Glutamatergic neuron (in vitro differentiated cells): Measurements from ENCODE around the gene WFDC2. TPM values are rescaled to one million over a fixed set of nuclear protein-coding genes. Genes with fewer than 3 reads are reported as not detected.
A peak's percentile ranks its signal among the peaks of the same experiment; 100 is the strongest.

Experiments used
- DNase-seq: peaks from one replicate; pipeline ENCODE4 v3.0.0; 2022
- H3K27ac Mint-ChIP-seq: one replicate; pipeline ENCODE4 v1.8.0; 2020; ENCODE audit warnings: mild to moderate bottlenecking, mixed read lengths, inconsistent platforms; ENCODE audit not compliant: unreplicated experiment
- H3K27me3 Mint-ChIP-seq: one replicate; pipeline ENCODE4 v1.8.0; 2020; ENCODE audit warnings: mild to moderate bottlenecking, moderate library complexity, mixed read lengths, inconsistent platforms; ENCODE audit not compliant: unreplicated experiment
- H3K36me3 Mint-ChIP-seq: one replicate; pipeline ENCODE4 v1.8.0; 2020; ENCODE audit warnings: mild to moderate bottlenecking, mixed read lengths, inconsistent platforms; ENCODE audit not compliant: unreplicated experiment
- H3K4me1 Mint-ChIP-seq: one replicate; pipeline ENCODE4 v1.8.0; 2020; ENCODE audit warnings: mild to moderate bottlenecking, low read depth, mixed read lengths, inconsistent platforms; ENCODE audit not compliant: unreplicated experiment
- H3K4me3 Mint-ChIP-seq: one replicate; pipeline ENCODE4 v1.8.0; 2020; ENCODE audit warnings: mild to moderate bottlenecking, mixed read lengths, inconsistent platforms; ENCODE audit not compliant: unreplicated experiment
- H3K9me3 Mint-ChIP-seq: one replicate; pipeline ENCODE4 v1.8.0; 2020; ENCODE audit warnings: mild to moderate bottlenecking, moderate library complexity, mixed read lengths, inconsistent platforms; ENCODE audit not compliant: unreplicated experiment
- long read RNA-seq: library from polyadenylated mRNA; unstranded; transcript quantifications from one replicate; pipeline ENCODE4 v2.0.0, GENCODE V29; 2020; ENCODE audit not compliant: unreplicated experiment
- total RNA-seq: library from RNA; stranded (reverse); fragmentation: NEBNext Ultra II Directional; extraction: Animal tissue kit (Norgen Biotek cat#: 25700); gene quantifications from one replicate; pipeline ENCODE4 v1.2.1, GENCODE V29; 2021; ENCODE audit not compliant: unreplicated experiment
- TF ChIP-seq, protein P1 (sequence below): fragments of 200-600 bp; sonication (generic); IDR thresholded peaks from one replicate; pipeline ENCODE4 v1.5.0; 2021; ENCODE audit not compliant: partially characterized antibody, unreplicated experiment

The WFDC2 gene, protein sequence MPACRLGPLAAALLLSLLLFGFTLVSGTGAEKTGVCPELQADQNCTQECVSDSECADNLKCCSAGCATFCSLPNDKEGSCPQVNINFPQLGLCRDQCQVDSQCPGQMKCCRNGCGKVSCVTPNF
- 4.8 TPM for total RNA-seq
- long read RNA-seq, partial matches to known transcripts: 0 of 1 reads
- long read RNA-seq, other reads (novel, unspliced or antisense): 0 of 1 reads

DNA sequence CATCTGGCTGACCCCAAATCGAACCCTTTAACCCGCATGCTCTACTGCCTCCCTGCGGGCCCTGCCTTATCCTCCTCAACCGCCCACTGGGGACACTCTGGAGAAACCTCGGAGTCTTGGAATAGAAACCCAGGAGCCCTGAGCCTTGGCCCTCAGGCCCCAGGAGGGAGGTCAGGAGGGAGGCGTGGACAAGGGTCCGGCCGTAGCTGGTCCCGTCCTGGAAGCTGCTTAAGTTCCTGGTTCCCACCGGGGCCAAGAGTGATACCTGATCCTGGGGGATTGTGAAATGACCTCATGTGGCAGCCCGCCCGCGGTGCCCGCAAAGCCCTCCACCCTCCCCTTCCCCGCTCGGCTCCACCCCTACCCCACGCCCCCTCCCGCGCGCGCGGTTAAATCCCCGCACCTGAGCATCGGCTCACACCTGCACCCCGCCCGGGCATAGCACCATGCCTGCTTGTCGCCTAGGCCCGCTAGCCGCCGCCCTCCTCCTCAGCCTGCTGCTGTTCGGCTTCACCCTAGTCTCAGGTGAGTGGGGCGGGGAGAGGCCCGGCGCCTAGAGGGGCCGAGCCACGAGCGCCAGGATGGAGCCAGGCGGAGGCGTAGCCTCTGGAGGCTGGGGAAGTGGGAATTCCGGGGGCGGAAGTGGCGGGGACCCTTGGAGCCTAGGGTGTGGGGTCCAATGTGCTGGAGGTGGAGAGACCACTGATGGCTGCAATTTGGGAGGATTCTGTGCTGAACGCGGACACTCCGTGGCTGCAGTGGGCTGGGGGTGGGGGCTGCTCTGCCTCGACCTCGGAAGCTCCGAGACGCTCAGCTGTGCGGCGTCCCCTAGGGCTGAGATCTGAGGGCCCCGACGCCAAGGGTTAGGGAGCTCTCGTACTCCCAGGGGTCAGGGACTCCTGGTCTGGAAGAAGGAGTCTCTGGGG is at the start of gene WFDC2:
Gene WFDC2 (plus strand): TSS at position 418 of the 926 bp plus-strand sequence. CDS start 29 bp downstream, at position 447.
- Mint-ChIP-seq H3K36me3 (peaks cover 4% of the 10 kb centered on the region), H3K4me1 (no peaks in the 10 kb centered on the region), H3K27ac (no peak within 1 kb of the TSS), H3K27me3 (peaks cover 23% of the 10 kb centered on the region), H3K4me3 (peak within 1 kb of the TSS; percentile 79), H3K9me3 (peaks cover 2% of the 10 kb centered on the region)
- peak; percentile 33 for DNase-seq
- TF ChIP-seq, protein P1, sequence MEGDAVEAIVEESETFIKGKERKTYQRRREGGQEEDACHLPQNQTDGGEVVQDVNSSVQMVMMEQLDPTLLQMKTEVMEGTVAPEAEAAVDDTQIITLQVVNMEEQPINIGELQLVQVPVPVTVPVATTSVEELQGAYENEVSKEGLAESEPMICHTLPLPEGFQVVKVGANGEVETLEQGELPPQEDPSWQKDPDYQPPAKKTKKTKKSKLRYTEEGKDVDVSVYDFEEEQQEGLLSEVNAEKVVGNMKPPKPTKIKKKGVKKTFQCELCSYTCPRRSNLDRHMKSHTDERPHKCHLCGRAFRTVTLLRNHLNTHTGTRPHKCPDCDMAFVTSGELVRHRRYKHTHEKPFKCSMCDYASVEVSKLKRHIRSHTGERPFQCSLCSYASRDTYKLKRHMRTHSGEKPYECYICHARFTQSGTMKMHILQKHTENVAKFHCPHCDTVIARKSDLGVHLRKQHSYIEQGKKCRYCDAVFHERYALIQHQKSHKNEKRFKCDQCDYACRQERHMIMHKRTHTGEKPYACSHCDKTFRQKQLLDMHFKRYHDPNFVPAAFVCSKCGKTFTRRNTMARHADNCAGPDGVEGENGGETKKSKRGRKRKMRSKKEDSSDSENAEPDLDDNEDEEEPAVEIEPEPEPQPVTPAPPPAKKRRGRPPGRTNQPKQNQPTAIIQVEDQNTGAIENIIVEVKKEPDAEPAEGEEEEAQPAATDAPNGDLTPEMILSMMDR: no peak

DNA sequence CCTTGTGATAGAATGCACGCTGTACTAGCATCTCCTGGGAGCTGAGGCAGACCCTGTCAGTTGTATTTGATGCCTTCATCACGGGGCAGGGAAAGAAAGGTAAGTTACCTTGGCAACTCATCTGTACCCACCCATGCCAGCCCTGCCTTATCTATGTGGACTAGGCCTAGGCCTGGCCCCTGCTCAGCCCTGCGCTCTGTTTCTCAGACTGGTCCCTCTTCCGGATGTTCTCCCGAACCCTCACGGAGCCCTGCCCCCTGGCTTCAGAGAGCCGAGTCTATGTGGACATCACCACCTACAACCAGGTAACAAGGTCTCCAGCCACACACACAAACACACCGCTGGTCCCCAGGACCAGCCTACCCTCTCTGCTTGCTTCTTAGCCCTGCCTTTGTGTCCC is 49.4 kb upstream of the WFDC2 start:
- DNase-seq: no peak
- TF ChIP-seq, protein P1: no peak
- no peak overlapping the region for H3K4me3 Mint-ChIP-seq
- H3K36me3 Mint-ChIP-seq: no peaks in the 10 kb centered on the region
- no peak overlapping the region for H3K27ac Mint-ChIP-seq
- H3K27me3 Mint-ChIP-seq: peaks cover 2% of the 10 kb centered on the region
- H3K9me3 Mint-ChIP-seq: peaks cover 2% of the 10 kb centered on the region
- H3K4me1 Mint-ChIP-seq: peaks cover 5% of the 10 kb centered on the region

DNA sequence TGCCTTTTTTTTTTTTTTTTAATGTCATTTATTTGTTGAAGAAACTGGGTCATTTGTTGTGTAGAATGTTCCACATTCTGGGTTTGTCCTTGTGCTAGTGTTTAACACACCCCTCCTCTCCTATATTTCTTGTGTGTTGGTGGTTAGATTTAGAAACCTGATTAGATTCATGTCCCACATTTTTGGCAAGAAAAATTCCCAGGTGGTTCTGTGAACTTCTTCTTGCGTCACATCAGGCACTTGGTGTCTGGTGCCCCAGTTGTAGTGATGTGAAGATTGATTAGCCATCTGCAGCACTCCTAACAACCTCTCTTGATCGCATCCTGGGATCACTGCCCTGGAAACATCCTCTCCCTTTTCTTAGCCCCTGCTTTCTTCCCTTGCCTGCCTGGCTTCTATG is 45.9 kb upstream of the WFDC2 start:
- H3K27me3 Mint-ChIP-seq: peaks cover 5% of the 10 kb centered on the region
- DNase-seq: no peak
- H3K36me3 Mint-ChIP-seq: no peaks in the 10 kb centered on the region
- TF ChIP-seq, protein P1: no peak
- H3K4me3 Mint-ChIP-seq: no peak overlapping the region
- no peaks in the 10 kb centered on the region for H3K4me1 Mint-ChIP-seq
- H3K27ac Mint-ChIP-seq: no peak overlapping the region
- H3K9me3 Mint-ChIP-seq: peaks cover 2% of the 10 kb centered on the region

DNA sequence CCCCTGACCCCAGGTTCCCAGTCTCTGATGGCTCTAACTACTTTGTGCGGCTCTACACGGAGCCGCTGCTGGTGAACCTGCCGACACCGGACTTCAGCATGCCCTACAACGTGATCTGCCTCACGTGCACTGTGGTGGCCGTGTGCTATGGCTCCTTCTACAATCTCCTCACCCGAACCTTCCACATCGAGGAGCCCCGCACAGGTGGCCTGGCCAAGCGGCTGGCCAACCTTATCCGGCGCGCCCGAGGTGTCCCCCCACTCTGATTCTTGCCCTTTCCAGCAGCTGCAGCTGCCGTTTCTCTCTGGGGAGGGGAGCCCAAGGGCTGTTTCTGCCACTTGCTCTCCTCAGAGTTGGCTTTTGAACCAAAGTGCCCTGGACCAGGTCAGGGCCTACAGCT is 44.0 kb upstream of the WFDC2 start:
- Mint-ChIP-seq H3K9me3 (peaks cover 2% of the 10 kb centered on the region), H3K36me3 (no peaks in the 10 kb centered on the region), H3K27ac (no peak overlapping the region), H3K4me1 (no peaks in the 10 kb centered on the region), H3K27me3 (peaks cover 3% of the 10 kb centered on the region), H3K4me3 (no peak overlapping the region)
- no peak for DNase-seq
- TF ChIP-seq, protein P1: no peak
